GM23248 (cell line): ENCODE results near the gene RPS4Y1.

Experiments
- EZH2 ChIP-seq: fragments of 200-600 bp; sonication (generic); IDR thresholded peaks from 2 replicates; pipeline ENCODE4 v1.6.1; 2018; ENCODE audit warnings: antibody characterized with exemption, mild to moderate bottlenecking; ENCODE audit not compliant: insufficient read depth, poor library complexity, severe bottlenecking
- EZH2phosphoT487 ChIP-seq: fragments of 200-600 bp; sonication (generic); IDR thresholded peaks from 2 replicates; pipeline ENCODE4 v1.6.1; 2018; ENCODE audit warnings: antibody characterized with exemption, moderate library complexity, mild to moderate bottlenecking, low read depth; ENCODE audit not compliant: insufficient read depth

DNA sequence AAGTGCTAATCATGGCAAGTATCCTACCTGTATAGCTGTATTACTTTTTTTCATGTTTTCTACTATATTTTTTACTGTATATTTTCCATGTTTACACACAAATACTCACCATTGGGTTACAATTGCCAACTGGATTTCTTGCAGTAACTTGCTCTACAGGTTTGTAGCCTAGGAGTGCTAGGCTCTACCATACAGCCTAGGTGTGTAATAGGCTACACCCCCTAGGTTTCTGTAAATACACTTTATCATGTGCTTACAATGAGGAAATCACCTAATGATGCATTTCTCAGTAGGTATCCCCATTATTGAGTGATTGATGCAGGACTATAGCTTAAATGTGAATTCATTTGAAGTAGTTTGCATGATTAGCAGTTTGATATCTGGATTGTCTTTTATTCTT is 43.4 kb upstream of the RPS4Y1 start:
- no peak for TF ChIP-seq EZH2
- TF ChIP-seq EZH2phosphoT487 = no peak
